ENCODE results near the gene SUPV3L1. TPM values are rescaled to one million over a fixed set of nuclear protein-coding genes. Genes with fewer than 3 reads are reported as not detected.

Gene SUPV3L1
- polyA plus RNA-seq, 2 donors, result 23.6 to 40.1 TPM

DNA sequence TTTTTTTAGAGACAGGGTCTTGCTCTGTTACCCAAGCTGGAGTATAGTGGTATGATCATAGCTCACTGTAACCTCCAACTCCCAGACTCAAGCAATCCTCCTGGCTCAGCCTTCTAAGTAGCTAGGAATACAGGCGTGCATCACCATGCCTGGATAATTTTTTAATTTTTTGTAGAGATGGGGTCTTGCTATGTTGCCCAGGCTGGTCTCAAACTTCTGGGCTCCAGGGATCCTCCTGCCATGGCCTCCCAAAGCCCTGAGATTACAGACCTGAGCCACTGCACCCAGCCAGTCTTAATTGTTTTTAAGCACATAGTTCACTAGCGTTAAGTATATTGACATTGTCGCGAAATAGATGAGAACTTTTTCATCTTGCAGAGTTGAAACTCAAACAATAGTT lies 2.0 kb downstream of the SUPV3L1 start:
- Histone ChIP-seq H3K36me3 (ENCODE audit: control insufficient read depth in 2 of 2, insufficient read depth in 2 of 2, low read length in 1 of 2) (peaks cover 5 to 7% of the 10 kb centered on the region in 2 donors), H3K27ac (ENCODE audit: low read depth in 2 of 2, low read length in 1 of 2) (no peak overlapping the region), H3K4me1 (ENCODE audit: control insufficient read depth in 2 of 2, insufficient read depth in 2 of 2, low read length in 1 of 2) (no peaks in the 10 kb centered on the region), H3K4me3 (ENCODE audit: low read depth in 1 of 2, low read length in 2 of 2) (no peak overlapping the region), H3K27me3 (ENCODE audit: control insufficient read depth in 1 of 2, insufficient read depth in 2 of 2, low read length in 2 of 2) (no peaks in the 10 kb centered on the region), H3K9me3 (ENCODE audit: control insufficient read depth in 2 of 2, insufficient read depth in 1 of 2, low read depth in 1 of 2, low read length in 1 of 2) (no peaks in the 10 kb centered on the region)
- 85 to 88% methylated on average over 4 of the region's 4 CpGs for WGBS, 2 donors

DNA sequence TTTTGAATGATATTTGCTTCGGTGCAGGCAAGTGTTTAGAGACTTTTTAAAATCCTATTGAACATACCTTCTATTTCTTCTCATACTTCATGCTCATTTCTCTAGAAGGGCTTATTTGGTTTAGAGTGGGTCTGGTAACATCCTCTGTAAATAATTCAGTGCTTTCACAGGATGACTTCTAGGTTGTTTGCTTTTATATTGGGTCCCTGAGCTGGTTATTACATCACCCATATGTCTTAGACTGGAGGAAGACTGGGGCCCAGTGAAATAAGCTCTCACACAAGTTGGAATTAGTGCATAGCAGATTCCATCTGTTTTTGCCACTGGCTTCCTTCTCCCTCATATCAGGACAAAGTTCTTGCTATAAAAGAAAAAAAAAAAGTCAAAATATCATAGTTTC lies 6.5 kb downstream of the SUPV3L1 start:
- Histone ChIP-seq H3K4me1 (ENCODE audit: control insufficient read depth in 2 of 2, insufficient read depth in 2 of 2, low read length in 1 of 2) (no peaks in the 10 kb centered on the region), H3K4me3 (ENCODE audit: low read depth in 1 of 2, low read length in 2 of 2) (no peak overlapping the region), H3K36me3 (ENCODE audit: control insufficient read depth in 2 of 2, insufficient read depth in 2 of 2, low read length in 1 of 2) (peaks cover 8 to 13% of the 10 kb centered on the region in 2 donors), H3K9me3 (ENCODE audit: control insufficient read depth in 2 of 2, insufficient read depth in 1 of 2, low read depth in 1 of 2, low read length in 1 of 2) (no peaks in the 10 kb centered on the region), H3K27ac (ENCODE audit: low read depth in 2 of 2, low read length in 1 of 2) (no peak overlapping the region), H3K27me3 (ENCODE audit: control insufficient read depth in 1 of 2, insufficient read depth in 2 of 2, low read length in 2 of 2) (no peaks in the 10 kb centered on the region)
- 93% methylated on average over 1 of the region's 1 CpG for WGBS, 2 donors

DNA sequence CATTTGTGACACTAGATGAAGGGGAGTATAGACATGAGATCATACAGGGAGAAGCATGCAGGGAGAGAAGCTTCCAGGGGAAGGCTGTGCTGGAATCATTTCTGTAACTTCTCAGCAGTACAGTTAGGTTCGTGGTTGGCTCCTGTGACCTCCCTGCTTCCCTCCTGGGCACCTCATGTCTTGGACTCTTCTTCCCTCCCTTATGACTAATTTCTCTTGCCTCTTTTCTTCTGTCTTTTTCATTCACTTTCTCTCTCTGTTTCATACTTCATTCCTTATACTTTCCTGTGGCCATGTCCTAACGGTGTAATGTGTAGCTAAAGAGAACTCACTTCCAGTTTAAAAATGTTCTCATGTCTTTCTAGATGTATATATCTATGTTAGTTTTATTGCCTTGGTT lies 21.0 kb downstream of the SUPV3L1 start:
- WGBS, 2 donors, result 83 to 84% methylated on average over 2 of the region's 2 CpGs
- H3K4me3 ChIP-seq (ENCODE audit: low read depth in 1 of 2, low read length in 2 of 2), result no peak overlapping the region
- H3K4me1 ChIP-seq (ENCODE audit: control insufficient read depth in 2 of 2, insufficient read depth in 2 of 2, low read length in 1 of 2), result no peaks in the 10 kb centered on the region
- no peaks in the 10 kb centered on the region for H3K27me3 ChIP-seq (ENCODE audit: control insufficient read depth in 1 of 2, insufficient read depth in 2 of 2, low read length in 2 of 2)
- H3K9me3 ChIP-seq (ENCODE audit: control insufficient read depth in 2 of 2, insufficient read depth in 1 of 2, low read depth in 1 of 2, low read length in 1 of 2), result no peaks in the 10 kb centered on the region
- no peak overlapping the region for H3K27ac ChIP-seq (ENCODE audit: low read depth in 2 of 2, low read length in 1 of 2)
- H3K36me3 ChIP-seq (ENCODE audit: control insufficient read depth in 2 of 2, insufficient read depth in 2 of 2, low read length in 1 of 2), result peaks cover 4 to 14% of the 10 kb centered on the region in 2 donors

DNA sequence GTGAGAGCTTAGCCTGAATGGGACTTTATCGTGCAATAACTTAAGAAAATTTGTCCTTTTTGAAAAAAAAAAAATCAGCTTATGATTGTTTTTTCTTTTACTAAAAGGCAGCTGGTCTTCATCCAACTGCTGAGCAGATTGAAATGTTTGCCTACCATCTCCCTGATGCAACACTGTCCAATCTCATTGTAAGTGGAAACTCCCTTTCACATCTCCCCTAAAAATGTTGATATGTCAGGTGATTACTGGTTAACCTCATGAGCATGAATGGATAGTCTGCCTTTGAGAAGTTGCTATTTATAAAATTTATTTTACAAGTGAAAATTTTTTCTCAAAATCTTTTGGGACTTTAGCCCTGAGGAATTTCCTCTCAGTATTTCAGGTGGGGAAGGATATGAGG lies 22.3 kb downstream of the SUPV3L1 start:
- Histone ChIP-seq H3K27ac (ENCODE audit: low read depth in 2 of 2, low read length in 1 of 2) (no peak overlapping the region), H3K9me3 (ENCODE audit: control insufficient read depth in 2 of 2, insufficient read depth in 1 of 2, low read depth in 1 of 2, low read length in 1 of 2) (no peaks in the 10 kb centered on the region), H3K27me3 (ENCODE audit: control insufficient read depth in 1 of 2, insufficient read depth in 2 of 2, low read length in 2 of 2) (no peaks in the 10 kb centered on the region), H3K4me3 (ENCODE audit: low read depth in 1 of 2, low read length in 2 of 2) (no peak overlapping the region), H3K36me3 (ENCODE audit: control insufficient read depth in 2 of 2, insufficient read depth in 2 of 2, low read length in 1 of 2) (peaks cover 4 to 11% of the 10 kb centered on the region in 2 donors), H3K4me1 (ENCODE audit: control insufficient read depth in 2 of 2, insufficient read depth in 2 of 2, low read length in 1 of 2) (no peaks in the 10 kb centered on the region)
- WGBS, 2 donors, result 88 to 93% methylated on average over 1 of the region's 1 CpG

DNA sequence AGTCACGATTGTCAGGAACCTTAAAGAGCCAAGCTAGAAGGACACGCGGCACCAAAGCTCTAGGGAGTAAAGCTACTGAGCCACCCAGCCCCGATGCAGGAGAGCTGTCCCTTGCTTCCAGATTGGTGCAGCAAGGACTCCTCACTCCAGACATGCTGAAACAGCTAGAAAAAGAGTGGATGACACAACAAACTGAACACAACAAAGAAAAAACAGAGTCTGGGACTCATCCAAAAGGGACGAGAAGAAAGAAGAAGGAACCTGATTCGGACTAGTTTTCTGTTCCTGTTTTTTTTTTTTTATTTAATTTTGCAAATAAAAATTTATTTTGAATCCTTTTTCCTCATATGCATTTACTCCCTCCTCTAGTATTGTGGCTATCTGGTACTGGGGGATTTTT lies 28.7 kb downstream of the SUPV3L1 start:
- peaks cover 2 to 6% of the 10 kb centered on the region in 2 donors for H3K36me3 ChIP-seq (ENCODE audit: control insufficient read depth in 2 of 2, insufficient read depth in 2 of 2, low read length in 1 of 2)
- H3K27ac ChIP-seq (ENCODE audit: low read depth in 2 of 2, low read length in 1 of 2), result no peak overlapping the region
- WGBS, 2 donors, result 84 to 89% methylated on average over 6 of the region's 6 CpGs
- H3K4me1 ChIP-seq (ENCODE audit: control insufficient read depth in 2 of 2, insufficient read depth in 2 of 2, low read length in 1 of 2), result no peaks in the 10 kb centered on the region
- no peak overlapping the region for H3K4me3 ChIP-seq (ENCODE audit: low read depth in 1 of 2, low read length in 2 of 2)
- no peaks in the 10 kb centered on the region for H3K27me3 ChIP-seq (ENCODE audit: control insufficient read depth in 1 of 2, insufficient read depth in 2 of 2, low read length in 2 of 2)
- no peaks in the 10 kb centered on the region for H3K9me3 ChIP-seq (ENCODE audit: control insufficient read depth in 2 of 2, insufficient read depth in 1 of 2, low read depth in 1 of 2, low read length in 1 of 2)

DNA sequence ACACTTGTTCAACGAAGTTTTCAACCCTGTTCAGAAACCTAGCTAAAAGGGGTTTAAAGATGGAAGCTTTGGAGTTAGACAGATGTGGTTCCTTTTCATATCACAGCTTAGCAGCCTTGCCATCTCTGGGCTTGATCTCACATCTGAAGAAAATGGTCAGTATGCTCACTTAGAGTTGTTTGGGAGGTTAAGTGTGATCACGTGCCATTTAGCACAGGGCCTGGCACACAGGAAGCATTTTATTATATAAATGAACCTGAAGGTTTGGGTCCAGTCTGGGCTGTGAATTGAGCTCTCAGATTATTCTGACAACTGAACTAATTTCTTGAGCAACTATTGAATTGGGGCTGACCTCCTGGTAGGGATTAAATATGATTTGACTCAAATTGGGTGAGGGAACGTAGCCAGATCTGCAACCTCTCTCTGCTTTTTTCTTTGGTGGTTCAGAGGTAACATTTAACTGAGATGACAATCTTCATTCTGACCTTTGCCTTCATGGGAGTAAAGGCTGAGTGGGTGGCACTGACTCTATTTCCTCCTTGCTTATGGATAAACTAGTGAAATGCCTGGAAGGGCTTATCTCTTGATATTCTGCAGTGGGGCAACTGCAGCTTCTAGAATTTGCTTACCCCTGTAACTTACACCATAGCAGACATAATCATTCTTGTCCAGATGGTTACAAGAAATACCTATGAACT lies 29.9 kb downstream of the SUPV3L1 start:
- 61 to 72% methylated on average over 3 of the region's 3 CpGs for WGBS, 2 donors

DNA sequence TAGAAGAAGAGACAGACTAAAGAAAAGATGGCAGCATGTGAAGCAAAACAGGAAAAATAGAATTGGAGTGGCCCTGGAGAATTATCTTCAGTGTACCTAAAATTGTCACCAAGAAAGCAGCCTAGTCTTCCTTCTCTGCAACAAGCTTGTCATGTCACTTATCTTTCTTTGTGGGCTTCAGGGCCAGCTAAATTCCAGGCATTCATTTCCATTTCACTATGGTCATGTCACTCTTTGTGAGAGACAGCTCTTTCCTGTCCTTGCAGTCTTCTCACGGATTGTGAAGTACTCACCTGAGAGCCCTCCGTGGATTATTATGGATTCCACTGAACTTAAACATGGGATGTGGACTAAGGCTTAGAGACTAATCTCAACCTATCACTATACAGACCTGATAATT lies 31.1 kb downstream of the SUPV3L1 start:
- H3K4me1 ChIP-seq (ENCODE audit: control insufficient read depth in 2 of 2, insufficient read depth in 2 of 2, low read length in 1 of 2), result no peaks in the 10 kb centered on the region
- no peak overlapping the region for H3K27ac ChIP-seq (ENCODE audit: low read depth in 2 of 2, low read length in 1 of 2)
- WGBS, 2 donors, result 54 to 58% methylated on average over 2 of the region's 2 CpGs

More for the DNA sequence above, 29.9 kb downstream of the SUPV3L1 start:
- H3K36me3 ChIP-seq (ENCODE audit: control insufficient read depth in 2 of 2, insufficient read depth in 2 of 2, low read length in 1 of 2), result peaks cover 2 to 6% of the 10 kb centered on the region in 2 donors
- no peaks in the 10 kb centered on the region for H3K9me3 ChIP-seq (ENCODE audit: control insufficient read depth in 2 of 2, insufficient read depth in 1 of 2, low read depth in 1 of 2, low read length in 1 of 2)
- no peaks in the 10 kb centered on the region for H3K27me3 ChIP-seq (ENCODE audit: control insufficient read depth in 1 of 2, insufficient read depth in 2 of 2, low read length in 2 of 2)
- H3K27ac ChIP-seq (ENCODE audit: low read depth in 2 of 2, low read length in 1 of 2), result no peak overlapping the region
- no peak overlapping the region for H3K4me3 ChIP-seq (ENCODE audit: low read depth in 1 of 2, low read length in 2 of 2)
- H3K4me1 ChIP-seq (ENCODE audit: control insufficient read depth in 2 of 2, insufficient read depth in 2 of 2, low read length in 1 of 2), result no peaks in the 10 kb centered on the region

DNA sequence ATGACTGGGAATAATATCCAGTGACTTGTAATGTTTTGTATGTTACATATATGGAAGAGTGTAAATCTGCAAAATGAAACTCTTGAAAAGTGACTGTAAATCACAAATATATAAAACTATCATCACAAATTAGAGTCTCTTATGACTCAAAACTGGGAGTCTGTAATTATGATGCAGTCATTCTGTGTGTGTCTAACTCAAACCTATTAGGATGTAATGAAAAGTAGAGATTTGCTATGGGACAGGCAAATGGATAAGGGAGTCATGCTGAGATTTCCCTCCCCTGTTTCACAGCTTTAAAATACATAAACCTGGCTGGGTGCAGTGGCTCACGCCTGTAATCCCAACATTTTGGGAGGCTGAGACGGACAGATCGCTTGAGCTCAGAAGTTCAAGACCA lies 31.5 kb downstream of the SUPV3L1 start:
- 84 to 85% methylated on average over 3 of the region's 3 CpGs for WGBS, 2 donors

More for the DNA sequence above, 31.1 kb downstream of the SUPV3L1 start:
- Histone ChIP-seq H3K9me3 (ENCODE audit: control insufficient read depth in 2 of 2, insufficient read depth in 1 of 2, low read depth in 1 of 2, low read length in 1 of 2) (no peaks in the 10 kb centered on the region), H3K36me3 (ENCODE audit: control insufficient read depth in 2 of 2, insufficient read depth in 2 of 2, low read length in 1 of 2) (peaks cover 2 to 6% of the 10 kb centered on the region in 2 donors), H3K4me3 (ENCODE audit: low read depth in 1 of 2, low read length in 2 of 2) (no peak overlapping the region), H3K27me3 (ENCODE audit: control insufficient read depth in 1 of 2, insufficient read depth in 2 of 2, low read length in 2 of 2) (no peaks in the 10 kb centered on the region)

DNA sequence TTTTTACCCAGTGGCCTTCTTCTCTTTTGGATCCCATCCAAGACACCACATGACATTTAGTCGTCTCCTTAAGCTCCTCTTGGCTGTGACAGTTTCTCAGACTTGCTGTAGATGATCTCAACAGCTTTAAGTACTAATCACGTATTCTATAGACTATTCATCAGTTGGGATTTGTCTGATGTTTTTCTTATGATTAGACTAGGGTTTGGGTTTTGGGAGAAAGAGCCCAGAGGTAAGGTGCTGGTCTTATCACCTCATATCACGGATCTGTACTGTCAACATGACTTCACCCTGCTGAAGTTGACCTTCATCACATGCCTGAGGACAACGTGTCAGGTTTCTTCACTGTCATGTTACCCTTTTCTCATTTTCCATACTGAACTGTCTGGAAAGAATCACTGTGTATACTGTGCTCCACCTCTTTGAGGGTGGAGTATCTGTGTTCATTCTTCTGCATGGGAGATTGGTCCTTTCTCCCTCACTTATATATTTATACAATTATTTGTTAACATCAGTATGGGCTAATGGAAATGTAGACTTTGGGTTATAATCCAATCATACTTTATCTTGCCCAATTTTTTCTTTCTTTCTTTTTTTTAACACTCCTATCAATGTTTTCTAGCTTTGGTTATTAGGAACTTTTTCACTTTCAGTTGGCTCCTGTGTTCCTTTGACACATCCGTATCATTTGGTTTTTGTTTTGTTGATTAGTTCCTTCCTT lies 33.7 kb downstream of the SUPV3L1 start:
- WGBS, 2 donors, result 44 to 48% methylated on average over 5 of the region's 5 CpGs
- Histone ChIP-seq H3K27me3 (ENCODE audit: control insufficient read depth in 1 of 2, insufficient read depth in 2 of 2, low read length in 2 of 2) (no peaks in the 10 kb centered on the region), H3K36me3 (ENCODE audit: control insufficient read depth in 2 of 2, insufficient read depth in 2 of 2, low read length in 1 of 2) (peaks cover 0 to 2% of the 10 kb centered on the region in 2 donors), H3K4me1 (ENCODE audit: control insufficient read depth in 2 of 2, insufficient read depth in 2 of 2, low read length in 1 of 2) (no peaks in the 10 kb centered on the region), H3K27ac (ENCODE audit: low read depth in 2 of 2, low read length in 1 of 2) (no peak overlapping the region), H3K4me3 (ENCODE audit: low read depth in 1 of 2, low read length in 2 of 2) (no peak overlapping the region), H3K9me3 (ENCODE audit: control insufficient read depth in 2 of 2, insufficient read depth in 1 of 2, low read depth in 1 of 2, low read length in 1 of 2) (no peaks in the 10 kb centered on the region)

More for the DNA sequence above, 31.5 kb downstream of the SUPV3L1 start:
- Histone ChIP-seq H3K9me3 (ENCODE audit: control insufficient read depth in 2 of 2, insufficient read depth in 1 of 2, low read depth in 1 of 2, low read length in 1 of 2) (no peaks in the 10 kb centered on the region), H3K4me3 (ENCODE audit: low read depth in 1 of 2, low read length in 2 of 2) (no peak overlapping the region), H3K36me3 (ENCODE audit: control insufficient read depth in 2 of 2, insufficient read depth in 2 of 2, low read length in 1 of 2) (peaks cover 2 to 6% of the 10 kb centered on the region in 2 donors), H3K4me1 (ENCODE audit: control insufficient read depth in 2 of 2, insufficient read depth in 2 of 2, low read length in 1 of 2) (no peaks in the 10 kb centered on the region), H3K27me3 (ENCODE audit: control insufficient read depth in 1 of 2, insufficient read depth in 2 of 2, low read length in 2 of 2) (no peaks in the 10 kb centered on the region), H3K27ac (ENCODE audit: low read depth in 2 of 2, low read length in 1 of 2) (no peak overlapping the region)

Measured in esophagus (tissue), 2 donors.